CD4-positive, alpha-beta T cell treated with Interleukin-1 beta for 1 hour (primary cell): ENCODE results near the gene CLK4.
"Not testable (repeated sequence)": the region's sequence is repeated elsewhere in the genome, so short reads cannot be mapped to it uniquely, and the experiment has no call there.

Source experiments
- DNase-seq, 2 donors: peaks; one replicate each; pipeline ENCODE4 v3.0.0-alpha.2; 2020 to 2022

The CLK4 gene

DNA sequence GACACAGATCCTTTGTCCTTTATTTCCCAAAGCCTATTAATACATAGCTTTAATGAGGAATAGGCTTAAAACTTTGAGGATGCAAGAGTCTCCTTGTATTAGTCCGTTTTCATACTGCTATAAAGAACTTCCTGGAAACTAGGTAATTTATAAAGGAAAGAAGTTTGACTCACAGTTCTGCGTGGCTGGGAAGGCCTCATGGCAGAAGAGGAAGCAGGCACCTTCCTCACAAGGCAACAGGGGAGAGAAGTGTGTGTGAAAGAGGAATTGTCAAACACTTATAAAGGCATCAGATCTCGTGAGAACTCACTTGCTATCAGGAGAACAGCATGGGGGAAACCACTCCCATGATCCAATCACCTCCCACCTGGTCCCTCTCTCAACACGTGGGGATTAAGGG lies 5.4 kb upstream of the CLK4 start:
- no peak for DNase-seq

DNA sequence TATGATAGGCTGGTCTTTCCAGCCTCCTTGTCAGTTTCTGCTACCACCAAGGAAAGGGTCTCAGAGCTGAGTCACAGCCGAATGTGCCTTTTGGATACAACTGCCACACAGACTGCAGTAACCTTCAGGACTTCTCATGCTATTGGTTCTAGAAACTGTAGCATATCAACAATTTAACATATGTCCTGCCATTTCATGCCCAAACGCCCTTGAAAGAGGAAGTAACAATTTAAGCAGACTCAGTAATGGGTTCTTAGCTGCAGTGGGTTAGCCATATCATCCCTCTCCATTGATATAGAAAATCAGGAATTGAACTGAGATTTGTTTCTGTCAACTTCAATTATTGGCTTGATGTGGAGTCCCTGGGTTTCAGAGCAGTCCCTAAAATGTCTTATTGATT lies 4.1 kb upstream of the CLK4 start:
- DNase-seq: no peak

DNA sequence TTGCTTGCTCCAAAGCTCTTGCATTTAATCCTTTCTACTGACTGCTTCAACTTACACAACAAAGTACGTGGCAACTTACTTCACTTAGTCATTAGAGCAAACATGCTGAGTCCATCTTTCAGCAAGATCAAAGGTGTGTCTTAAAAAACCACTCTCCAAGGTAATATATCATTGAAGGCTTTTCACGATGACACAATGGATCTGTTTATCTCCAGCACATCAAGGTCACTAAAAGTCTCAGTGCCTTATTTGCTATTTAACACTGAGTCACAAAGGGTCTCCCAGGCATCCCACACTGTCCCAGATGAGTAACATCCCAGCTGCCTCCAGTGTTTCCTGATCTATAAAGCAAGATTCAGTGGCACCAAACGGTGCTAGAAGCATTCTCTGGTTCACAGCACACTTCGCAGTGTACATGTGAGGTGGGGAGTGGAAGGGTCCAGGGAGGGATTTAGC lies 3.7 kb upstream of the CLK4 start:
- no peak for DNase-seq

DNA sequence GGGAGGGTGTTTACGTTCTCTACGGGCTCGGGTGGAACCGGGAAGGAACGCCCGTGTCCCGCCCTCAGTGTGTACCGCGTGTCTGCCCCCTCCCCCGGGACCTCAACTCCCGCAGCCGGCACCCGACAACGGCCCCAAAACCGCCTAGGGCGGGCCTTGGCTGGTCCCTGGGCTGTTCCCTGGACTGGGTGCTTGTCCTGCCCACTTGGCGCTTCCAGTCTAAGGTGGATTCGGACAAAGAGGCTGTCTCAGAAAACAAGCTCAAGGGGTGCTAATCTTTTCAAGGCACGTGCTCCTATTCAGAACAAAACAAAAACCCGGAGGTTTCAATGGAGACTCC lies 379 bp upstream of the CLK4 start:
- DNase-seq: no peak

DNA sequence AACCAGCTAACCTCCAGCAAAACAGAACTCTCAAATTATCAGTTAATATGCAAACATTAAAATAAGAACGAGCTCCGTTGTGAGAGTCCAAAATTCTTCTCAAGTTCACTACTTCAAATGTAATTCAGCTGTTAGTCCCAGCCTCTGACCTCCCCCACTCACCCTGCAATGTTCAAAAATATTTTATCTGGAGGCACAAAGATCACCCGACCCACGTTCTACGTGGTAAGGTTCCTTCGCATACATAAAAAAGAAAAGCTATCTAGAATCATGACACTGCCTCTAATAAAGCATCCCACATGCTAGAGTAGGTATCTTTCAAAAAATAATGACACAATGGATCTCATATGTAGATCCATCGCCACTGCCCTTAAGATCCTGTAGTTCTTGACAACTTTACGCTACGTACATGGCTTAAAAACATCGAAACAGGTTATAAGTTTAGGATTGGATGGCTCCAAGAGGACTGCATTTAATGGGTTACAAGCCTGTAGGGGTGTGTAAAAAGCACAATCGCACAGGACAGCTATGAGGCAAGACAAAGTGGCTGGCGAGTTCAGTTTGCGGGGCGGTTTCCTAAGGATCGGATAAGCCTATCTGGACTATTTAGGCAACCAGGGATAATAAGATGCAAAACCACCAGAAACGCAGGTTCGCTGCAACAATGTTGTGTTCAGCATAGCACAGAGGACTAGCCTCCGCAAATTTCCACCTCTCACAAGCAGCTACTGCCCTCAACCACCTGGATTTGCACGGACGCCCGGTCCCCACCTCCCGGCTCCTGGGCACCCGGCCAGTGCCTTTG lies 969 bp downstream of the CLK4 start:
- DNase-seq: no peak

DNA sequence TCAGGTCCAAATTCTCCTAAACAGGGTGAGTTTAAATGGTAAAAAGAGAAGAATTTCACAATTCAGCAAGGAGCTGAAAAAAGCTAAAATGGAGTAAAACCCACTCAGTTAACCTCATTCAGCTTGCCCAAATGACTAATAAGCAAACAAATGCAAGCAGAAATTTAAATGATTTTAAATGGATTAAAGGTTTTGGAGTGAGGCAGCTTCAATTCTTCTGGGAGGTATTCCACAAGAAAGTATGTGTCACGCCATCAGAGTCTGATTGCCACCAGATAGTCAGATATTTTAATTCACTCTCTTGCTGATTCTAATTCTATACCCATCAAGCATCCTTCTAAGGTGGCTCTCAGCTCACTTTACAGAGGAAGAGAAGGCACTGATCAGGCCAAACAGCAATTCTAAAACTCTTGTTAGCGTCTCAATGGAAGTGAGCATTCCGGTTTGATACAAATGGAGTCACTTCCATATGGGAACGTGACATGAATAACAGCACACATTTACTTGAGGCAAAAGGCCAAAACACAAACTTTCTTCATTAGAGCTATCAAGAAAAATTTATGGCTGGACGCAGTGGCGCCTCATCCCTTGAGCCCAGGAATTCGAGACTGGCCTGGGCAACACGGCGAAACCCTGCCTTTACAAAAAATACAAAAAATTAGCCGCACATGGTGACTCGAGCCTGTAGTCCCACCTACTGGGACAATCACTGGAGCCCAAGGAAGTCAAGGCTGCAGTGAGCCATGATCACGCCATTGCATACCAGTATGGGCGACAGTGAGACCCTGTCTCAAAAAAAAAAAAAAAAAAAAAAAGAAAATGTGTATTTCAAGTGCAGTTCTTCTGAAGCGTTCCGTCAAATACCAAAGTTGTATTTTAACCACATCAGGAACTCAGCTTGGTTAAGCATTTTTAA lies 2.0 kb downstream of the CLK4 start:
- DNase-seq: no peak

DNA sequence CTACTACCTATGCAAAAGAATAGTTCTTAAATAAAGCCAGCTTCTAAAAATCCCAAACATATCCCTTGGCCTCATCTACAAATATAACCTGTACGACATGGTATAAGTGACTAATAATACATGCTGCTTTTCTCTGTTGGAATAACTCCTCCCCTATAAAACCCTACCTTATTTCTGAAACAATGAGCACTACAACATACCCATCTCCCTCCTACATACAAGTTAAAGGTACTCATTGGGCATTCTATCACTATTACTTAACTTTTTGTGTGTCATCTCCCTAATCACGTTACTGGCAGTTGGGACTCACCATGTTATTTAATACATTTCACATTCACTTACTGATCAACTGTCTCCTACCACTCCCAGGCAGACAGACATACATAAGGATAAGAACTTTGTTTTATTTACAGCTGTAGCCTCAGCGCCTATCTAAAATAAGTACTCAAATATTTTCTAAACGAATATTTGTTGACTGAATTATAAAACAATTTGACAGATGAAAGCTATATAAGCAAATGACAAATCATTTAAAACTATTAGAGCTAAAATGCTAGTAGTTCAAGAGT lies 4.1 kb downstream of the CLK4 start:
- DNase-seq: no peak

DNA sequence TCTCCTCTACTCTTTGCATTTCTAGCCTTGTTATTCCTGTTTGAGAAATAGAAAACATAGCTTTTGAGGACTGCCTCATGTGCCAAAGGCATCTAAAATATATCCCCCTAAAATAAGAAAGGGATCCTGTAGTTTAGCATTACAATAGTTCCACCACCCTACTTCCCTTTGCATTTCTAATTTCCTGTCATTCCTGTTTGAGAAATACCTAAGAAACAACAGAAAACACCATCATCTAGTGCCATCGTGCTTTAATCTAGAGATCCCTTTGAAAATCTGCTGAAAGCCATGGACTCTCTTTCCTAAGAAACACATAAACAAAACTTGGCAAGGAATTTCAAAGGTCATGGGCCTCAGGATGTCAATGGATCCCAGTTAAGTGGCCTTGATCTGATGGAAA lies 7.5 kb downstream of the CLK4 start:
- no peak for DNase-seq

DNA sequence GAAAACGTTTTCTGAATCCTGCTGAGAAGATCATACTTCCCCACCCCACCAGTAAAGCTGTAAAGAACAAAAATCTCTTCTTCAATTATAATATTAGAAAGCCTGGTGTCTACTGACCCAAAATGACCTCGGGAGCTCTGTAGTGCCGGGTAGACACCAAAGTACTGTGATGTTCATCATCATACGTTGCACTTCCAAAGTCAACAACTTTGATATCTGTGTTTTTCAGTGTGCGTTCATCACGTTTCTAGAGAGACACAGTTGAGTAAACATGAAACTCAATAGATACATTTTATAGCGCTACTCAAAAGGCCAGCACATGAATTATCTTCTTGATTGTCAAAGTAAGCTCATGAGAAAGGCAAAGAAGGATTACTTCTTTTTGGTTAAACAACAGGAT lies 14.6 kb downstream of the CLK4 start:
- DNase-seq: no peak

DNA sequence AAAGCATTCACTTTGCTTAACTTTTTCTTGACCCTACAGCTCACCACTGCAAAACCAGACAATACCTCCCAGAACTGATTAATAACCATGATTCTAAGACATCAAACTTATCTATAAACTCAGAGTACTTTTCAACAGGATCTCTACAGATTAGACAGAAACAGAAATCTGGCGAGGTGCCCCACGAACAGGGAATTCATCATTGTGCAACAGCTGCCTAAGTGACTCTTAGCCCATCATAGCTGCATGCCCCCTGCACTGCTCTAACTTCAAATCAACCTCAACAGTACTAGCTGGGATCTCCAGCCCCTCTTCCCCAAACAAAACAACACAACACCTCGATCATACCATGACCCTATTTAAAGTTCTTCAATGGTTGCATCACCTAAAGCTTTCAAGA lies 20.6 kb downstream of the CLK4 start:
- DNase-seq: no peak

DNA sequence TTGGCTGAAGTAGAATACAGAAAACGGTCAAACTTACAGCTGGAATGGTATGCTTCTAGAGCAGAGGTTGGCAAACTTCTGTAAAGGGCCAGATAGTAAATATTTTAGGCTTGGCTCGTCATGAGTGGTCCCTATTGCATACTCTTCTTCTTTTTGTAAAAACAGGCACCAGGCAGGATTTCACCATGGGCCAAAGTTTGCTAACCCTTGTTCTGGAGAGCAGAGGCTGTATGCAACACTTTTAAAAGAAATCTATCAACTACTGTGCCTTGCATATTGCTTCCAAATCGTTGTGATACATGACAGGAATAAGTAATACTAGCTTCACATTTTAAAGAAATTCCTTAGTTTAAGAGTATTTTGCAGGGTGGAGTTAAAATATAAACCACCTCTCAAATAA lies 21.1 kb downstream of the CLK4 start:
- DNase-seq: no peak

DNA sequence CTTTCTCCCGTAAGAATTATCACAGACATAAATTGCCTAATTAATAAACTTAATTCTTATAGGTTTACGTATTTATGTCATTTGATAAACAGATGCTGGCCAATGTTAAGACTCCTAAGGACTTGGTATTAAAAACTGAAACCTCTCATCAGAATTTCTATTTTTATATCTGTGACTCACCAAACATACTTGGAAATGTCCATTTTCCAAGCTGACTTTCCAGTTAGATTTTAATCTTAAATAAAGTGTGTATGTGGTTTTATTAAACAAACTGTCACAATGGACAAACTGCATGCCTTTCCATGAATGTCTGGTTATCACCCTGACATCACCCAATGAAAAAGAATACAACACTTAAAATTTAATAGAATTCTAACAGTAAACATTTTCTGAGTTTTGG lies 24.1 kb downstream of the CLK4 start:
- no peak for DNase-seq

DNA sequence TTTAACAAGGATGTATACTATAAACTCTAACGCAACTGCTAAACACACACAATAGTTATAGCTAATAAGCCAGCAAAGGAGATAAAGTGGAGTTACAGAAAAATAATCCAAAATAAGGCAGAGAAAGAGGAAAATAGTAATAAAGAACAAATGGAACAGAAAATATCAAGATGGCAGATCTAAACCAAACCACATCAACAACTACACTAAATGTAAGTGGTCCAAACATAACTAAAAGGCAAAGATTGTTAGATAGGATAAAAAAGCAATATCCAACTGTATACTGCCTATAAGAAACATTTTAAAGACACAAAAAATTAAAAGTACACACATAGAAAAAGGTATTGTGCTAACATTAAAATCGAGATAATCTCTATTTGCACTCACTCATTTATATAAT lies 31.1 kb downstream of the CLK4 start:
- DNase-seq: no peak

DNA sequence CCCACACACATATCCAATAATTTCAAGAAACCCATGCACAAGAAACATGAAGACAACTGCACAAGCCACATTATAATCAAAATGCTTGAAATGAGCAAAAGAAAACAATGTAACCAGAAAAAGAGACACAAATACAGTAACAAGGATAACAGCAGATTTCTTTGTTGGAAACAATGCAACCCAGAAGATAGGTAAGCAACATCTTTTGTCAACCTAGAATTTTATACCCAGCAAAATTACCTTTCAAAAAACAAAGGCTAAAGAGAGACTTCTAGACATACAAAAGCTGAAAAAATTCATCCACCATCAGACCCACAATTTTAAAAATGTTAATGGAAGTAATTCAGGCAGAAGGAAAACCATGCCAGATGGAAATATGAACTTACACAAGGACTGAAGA lies 31.7 kb downstream of the CLK4 start:
- no peak for DNase-seq

DNA sequence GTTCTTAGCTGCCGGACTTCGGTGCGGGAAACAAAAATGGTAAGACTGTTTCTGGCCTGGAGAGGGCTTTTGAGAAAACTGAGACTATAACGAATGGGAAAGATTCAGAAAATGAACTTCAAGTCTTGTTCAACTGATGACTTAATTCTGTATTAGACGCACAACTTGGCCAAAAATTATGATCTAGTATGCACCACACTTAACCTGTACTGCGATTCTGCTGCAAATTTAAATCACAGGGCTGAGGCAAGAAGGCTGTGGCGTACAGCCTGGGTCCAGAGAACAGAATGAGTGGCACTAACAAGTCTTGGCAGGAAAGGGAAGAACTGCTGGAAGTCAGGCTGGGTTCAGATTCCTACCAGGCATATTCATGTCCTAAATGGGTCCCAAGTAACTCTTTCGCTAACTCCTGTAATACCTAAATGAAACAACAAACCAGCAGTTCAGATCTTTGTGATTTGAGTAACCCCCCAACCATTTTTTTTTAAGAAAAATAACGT lies 35.9 kb downstream of the CLK4 start:
- DNase-seq: no peak

DNA sequence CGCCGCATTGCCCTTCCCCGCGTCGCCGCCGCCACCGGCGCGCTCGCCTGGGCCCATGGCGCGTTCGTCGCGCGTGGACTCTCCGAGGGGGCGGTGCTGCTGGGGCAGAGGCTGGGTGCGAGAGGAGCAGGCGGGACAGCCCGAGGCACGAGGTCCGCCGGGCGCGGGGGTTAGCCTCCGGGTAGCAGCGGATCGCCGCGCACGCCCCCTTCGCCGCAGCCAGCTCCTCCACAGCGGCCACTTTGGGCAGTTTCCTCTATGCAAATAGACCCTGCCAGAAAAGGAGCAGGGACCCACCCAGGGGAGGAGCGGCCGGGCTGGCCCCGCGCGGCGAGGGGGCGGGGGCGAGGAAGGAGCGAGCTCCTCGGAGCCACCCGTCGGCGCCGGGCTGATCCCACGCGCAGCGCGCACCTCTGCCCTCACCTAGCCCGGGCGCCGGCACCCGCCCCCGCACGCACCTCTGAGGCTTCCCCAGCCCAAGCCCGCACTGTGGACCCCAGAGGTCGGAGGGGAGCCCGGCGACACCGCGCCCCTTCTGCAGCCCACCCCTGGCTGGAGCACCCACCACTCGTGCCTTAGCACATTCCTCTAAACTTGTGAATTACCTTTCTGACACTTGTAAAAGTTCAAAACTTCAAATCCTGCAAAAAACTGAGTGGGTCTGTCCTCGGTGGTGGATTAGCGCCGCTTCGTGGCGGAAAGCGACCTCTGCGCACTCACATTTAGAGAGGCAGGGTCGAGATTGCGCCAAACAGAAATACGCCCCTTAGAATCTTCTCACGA lies 36.5 kb downstream of the CLK4 start, which contains the start of gene COL23A1:
Gene COL23A1, minus strand, starts transcription at position 253 of the 783 bp plus-strand sequence.
- peak; percentile 27 to 39 for DNase-seq

DNA sequence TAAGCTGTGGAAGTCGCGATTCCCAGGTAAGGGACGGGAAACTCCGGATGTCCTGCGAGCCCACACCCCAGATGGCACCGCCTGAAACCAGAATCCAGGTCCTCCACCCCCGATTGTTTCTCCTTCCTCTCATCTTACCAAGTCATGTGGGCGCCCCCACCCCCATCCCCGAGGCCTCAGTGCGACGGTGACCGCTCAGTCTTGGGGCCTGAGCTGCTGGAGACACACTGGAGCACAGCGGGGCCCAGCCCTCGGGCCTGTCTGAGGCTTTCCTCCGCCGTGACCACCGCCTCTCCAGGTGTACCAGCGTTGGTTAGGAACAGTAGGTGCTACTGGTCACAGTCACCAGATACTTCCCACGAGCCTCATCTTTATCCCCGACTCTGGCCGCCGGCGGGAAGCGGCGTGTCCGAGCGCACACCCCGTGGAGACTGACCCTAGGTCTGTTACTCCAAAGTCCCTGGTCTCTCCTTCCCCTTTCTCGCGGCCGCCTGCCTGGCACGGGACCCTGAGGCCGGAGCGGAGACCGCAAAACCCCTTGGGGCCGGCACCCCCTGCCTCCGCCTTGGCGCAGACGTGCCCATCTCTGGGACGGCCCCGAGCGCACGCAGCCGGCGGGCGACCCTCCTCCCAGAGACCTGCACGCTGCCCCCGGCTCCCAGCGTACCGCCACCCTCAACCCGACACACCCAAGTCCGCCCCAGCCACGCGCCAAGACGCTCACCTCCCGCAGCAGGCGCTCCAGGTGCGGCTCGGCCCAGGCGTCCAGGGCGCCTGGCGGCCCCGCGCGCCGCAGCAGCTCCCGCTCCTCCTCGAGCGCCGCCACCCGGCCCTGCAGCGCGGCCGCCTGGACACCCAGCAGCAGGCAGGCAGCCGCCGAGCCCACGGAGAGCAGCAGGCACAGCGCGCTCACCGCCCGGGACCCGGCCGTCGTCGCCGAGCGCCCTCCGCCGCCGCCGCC lies 37.4 kb downstream of the CLK4 start:
- no peak for DNase-seq

DNA sequence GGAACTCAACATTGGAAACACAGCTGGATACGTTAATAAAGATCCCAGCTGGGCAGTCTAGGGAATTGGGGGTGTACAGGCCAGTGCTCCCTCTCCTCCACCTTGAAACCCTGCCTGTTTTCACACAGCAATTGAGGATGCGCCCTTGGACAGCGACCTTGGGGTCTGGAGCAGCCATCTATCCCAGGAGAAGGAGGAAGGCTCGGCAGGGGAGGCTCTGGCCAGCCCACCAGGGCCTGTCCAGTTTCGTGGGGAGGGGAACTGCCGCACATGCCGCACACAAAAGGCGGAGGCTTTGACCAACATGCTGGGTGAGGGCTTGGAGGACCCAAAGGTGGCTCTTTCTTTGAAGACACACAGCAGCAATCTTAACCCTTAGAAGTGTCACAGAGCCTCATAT lies 38.1 kb downstream of the CLK4 start:
- no peak for DNase-seq

DNA sequence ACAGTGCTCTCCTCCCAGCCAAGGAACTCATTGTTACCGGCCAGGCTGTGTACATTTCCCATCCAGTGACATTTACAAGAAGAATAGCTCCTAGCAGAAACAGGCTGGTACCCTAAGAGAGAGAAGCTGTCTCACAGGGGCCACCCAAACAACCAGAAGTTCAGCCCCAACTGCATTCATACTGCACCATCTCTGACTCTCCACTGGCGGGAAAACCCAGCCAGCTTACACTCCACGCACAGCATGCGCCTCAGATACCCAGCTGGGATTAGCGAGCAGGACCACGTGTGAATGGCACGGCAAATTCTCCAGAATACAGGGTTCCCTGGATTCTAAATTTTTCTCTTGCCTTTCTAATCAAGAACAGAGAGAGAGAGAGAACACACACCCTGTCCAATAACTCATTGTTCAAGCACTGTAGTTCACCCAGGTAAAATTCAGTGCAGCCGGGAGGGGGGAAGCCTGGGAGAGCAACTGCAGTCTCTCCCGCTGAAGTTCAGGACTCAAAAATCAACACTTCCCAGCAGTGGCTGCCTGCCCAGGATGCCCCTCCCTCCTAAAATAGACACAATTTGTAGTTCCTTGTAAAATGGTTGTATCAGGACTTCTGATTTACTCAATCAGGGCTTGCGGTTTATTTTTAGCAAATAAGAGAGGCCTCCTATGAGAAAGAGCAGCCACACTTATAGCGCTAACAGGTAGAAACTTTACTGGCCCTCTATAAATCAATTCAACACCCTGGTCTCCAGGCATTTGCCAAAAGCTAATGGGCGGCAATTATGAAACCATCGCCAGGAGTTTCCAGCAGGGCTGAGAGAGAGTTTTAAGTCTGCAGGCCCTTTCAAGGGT lies 38.9 kb downstream of the CLK4 start:
- DNase-seq: no peak

DNA sequence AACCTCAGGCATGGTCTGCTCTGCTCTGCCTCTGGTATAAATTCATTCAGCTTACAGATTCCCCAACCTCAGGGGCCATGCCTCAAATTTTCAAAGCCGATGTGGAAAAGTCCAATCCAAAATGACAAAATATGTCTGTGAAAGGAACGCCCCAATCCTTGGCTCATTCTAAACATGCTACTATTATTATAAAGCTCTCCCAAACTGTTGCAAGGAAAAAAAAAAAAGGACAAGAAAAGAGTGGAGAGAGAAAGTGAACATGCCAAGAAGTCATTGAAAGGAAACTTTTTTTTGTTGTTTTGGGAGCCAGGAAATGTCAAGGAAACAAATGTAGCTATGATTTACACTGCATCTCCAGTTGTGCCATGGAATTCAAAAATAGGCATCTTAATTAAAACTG lies 40.5 kb downstream of the CLK4 start:
- no peak for DNase-seq

DNA sequence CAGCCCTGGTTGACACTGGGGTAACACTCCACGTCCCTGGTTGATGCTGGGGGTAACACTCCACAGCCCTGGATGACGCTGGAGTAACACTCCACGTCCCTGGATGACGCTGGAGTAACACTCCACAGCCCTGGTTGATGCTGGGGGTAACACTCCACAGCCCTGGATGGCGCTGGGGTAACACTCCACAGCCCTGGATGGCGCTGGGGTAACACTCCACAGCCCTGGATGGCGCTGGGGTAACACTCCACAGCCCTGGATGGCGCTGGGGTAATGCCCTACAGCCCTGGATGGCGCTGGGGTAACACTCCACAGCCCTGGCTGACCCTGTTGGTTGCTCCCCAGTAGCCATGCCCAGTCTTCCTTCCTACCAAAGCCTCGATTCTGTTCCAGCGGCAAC lies 41.4 kb downstream of the CLK4 start:
- DNase-seq: not testable (repeated sequence)
